A549 (cell line): ENCODE data around the gene GPANK1.
"Not testable (repeated sequence)": the region's sequence is repeated elsewhere in the genome, so short reads cannot be mapped to it uniquely, and the experiment has no call there.

Source experiments
- EHMT2 ChIP-seq: fragments of 200-600 bp; sonication (generic); IDR thresholded peaks from 2 replicates; pipeline ENCODE4 v1.6.1; 2016; ENCODE audit warnings: antibody characterized with exemption, low read depth, mild to moderate bottlenecking, moderate library complexity
- EP300 ChIP-seq, 2 experiments: fragments of >200 bp; sonication (Bioruptor Twin); formaldehyde crosslinking; IDR thresholded peaks; 2 replicates in 1 of 2; 3 replicates in 1 of 2; pipeline ENCODE4 v1.6.1; 2016 to 2017
- HDAC2 ChIP-seq: fragments of 200-600 bp; sonication (generic); IDR thresholded peaks from 2 replicates; pipeline ENCODE4 v1.6.1; 2016
- JUN ChIP-seq, 2 experiments: fragments of >200 bp; sonication (Bioruptor Twin); formaldehyde crosslinking; IDR thresholded peaks; 2 replicates in 1 of 2; 3 replicates in 1 of 2; pipeline ENCODE4 v1.6.1; 2016 to 2017
- MAFK ChIP-seq: fragments of 450-650 bp; IDR thresholded peaks from 2 replicates; pipeline ENCODE4 v1.6.1; 2014; ENCODE audit not compliant: partially characterized antibody
- MAX ChIP-seq: IDR thresholded peaks from 2 replicates; pipeline ENCODE4 v1.6.1; 2012
- NPAS2 ChIP-seq: fragments of 250-450 bp; sonication (Bioruptor Pico); IDR thresholded peaks from 2 replicates; pipeline ENCODE4 v1.8.0; 2022; ENCODE audit warnings: mild to moderate bottlenecking, moderate library complexity, borderline replicate concordance
- PHF8 ChIP-seq: fragments of 200-600 bp; sonication (generic); IDR thresholded peaks from 2 replicates; pipeline ENCODE4 v1.6.1; 2016; ENCODE audit warnings: low read depth, mild to moderate bottlenecking, antibody characterized with exemption, moderate library complexity, borderline replicate concordance
- POLR2A ChIP-seq: IDR thresholded peaks from 2 replicates; pipeline ENCODE4 v1.6.1; 2012; ENCODE audit warnings: mild to moderate bottlenecking, low read length
- RCOR1 ChIP-seq: fragments of 150-350 bp; IDR thresholded peaks from 2 replicates; pipeline ENCODE4 v1.6.1; 2014; ENCODE audit warnings: antibody characterized with exemption, low read length, low read depth
- RFX5 ChIP-seq: fragments of 450-650 bp; IDR thresholded peaks from 2 replicates; pipeline ENCODE4 v1.7.1; 2014; ENCODE audit warnings: antibody characterized with exemption, mild to moderate bottlenecking, moderate library complexity
- TP53 ChIP-seq: fragments of 250-450 bp; sonication (Bioruptor Pico); IDR thresholded peaks from 2 replicates; pipeline ENCODE4 v1.5.0; 2021; ENCODE audit warnings: mild to moderate bottlenecking, moderate library complexity
- TF ChIP-seq, protein P1 (sequence below): fragments of >200 bp; sonication (Bioruptor Twin); formaldehyde crosslinking; IDR thresholded peaks from 3 replicates; pipeline ENCODE4 v1.5.1; 2016

DNA sequence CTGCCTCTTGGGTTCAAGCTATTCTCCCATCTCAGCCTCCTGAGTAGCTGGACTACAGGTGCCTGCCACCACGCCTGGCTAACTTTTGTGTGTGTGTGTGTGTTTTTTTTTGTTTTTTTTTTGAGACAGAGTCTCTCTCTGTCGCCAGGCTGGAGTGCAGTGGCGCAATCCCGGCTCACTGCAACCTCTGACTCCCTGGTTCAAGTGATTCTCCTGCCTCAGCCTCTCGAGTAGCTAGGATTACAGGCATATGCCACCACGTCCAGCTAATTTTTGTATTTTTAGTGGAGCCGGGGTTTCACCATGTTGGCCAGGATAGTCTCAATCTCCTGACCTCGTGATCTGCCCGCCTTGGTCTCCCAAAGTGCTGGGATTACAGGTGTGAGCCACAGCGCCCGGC, 44.4 kb upstream of the GPANK1 start:
- not testable (repeated sequence) for TF ChIP-seq POLR2A; JUN (IDR thresholded peaks at IDR 0.05); RFX5; PHF8; MAX; EHMT2; NPAS2 (CRISPR knock-in tag); RCOR1; MAFK; EP300 (IDR thresholded peaks at IDR 0.05); TP53; HDAC2
- TF ChIP-seq, protein P1, sequence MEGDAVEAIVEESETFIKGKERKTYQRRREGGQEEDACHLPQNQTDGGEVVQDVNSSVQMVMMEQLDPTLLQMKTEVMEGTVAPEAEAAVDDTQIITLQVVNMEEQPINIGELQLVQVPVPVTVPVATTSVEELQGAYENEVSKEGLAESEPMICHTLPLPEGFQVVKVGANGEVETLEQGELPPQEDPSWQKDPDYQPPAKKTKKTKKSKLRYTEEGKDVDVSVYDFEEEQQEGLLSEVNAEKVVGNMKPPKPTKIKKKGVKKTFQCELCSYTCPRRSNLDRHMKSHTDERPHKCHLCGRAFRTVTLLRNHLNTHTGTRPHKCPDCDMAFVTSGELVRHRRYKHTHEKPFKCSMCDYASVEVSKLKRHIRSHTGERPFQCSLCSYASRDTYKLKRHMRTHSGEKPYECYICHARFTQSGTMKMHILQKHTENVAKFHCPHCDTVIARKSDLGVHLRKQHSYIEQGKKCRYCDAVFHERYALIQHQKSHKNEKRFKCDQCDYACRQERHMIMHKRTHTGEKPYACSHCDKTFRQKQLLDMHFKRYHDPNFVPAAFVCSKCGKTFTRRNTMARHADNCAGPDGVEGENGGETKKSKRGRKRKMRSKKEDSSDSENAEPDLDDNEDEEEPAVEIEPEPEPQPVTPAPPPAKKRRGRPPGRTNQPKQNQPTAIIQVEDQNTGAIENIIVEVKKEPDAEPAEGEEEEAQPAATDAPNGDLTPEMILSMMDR: not testable (repeated sequence)
